NCI-H460 (cell line): Measurements from ENCODE around the gene RABL2B. TPM values are rescaled to one million over a fixed set of nuclear protein-coding genes. Genes with fewer than 3 reads are reported as not detected.
"Not testable (repeated sequence)": the region's sequence is repeated elsewhere in the genome, so short reads cannot be mapped to it uniquely, and the experiment has no call there.

ENCODE experiments used
- DNase-seq: peaks from one replicate; pipeline ENCODE4 v3.0.0-alpha.2; 2016; ENCODE audit warnings: low read depth; ENCODE audit errors: extremely low read depth
- polyA plus RNA-seq: library from polyadenylated mRNA; depleted of rRNA; stranded (reverse); fragments of >200 nt; gene quantifications from 2 replicates; pipeline ENCODE4 v1.2.3, GENCODE V29; 2014; cell fraction: nucleus; rRNA removed
- total RNA-seq: library from RNA; depleted of rRNA; stranded (reverse); fragments of >200 nt; shearing (Covaris generic); gene quantifications from 2 replicates; pipeline ENCODE4 v1.2.3, GENCODE V29; 2014; rRNA removed

The RABL2B gene
- 14.7 and 17.4 TPM in 2 replicates for total RNA-seq
- 16.0 and 22.2 TPM in 2 replicates for polyA plus RNA-seq

- peak; percentile 71 for DNase-seq
Observed at GRCh38 chr22:50783033-50783879, at the start of gene RABL2B. Gene RABL2B (minus strand): TSS chr22:50783636. CDS start chr22:50782294, 1,342 bp downstream.

GRCh38 chr22:50786936-50787335 is 3.5 kb upstream of the RABL2B start:
- not testable (repeated sequence) for DNase-seq

- not testable (repeated sequence) for DNase-seq
Observed at GRCh38 chr22:50785289-50785688, 1.9 kb upstream of the RABL2B start.

- not testable (repeated sequence) for DNase-seq
Observed at GRCh38 chr22:50783880-50784276, 442 bp upstream of the RABL2B start.

GRCh38 chr22:50782253-50782652 is 1.2 kb downstream of the RABL2B start:
- not testable (repeated sequence) for DNase-seq

- not testable (repeated sequence) for DNase-seq
Observed at GRCh38 chr22:50780244-50780643, 3.2 kb downstream of the RABL2B start.

- not testable (repeated sequence) for DNase-seq
Observed at GRCh38 chr22:50777631-50778030, 5.8 kb downstream of the RABL2B start.

GRCh38 chr22:50775132-50775531 is 8.3 kb downstream of the RABL2B start:
- DNase-seq: peak; percentile 36

GRCh38 chr22:50764288-50764687 is 19.1 kb downstream of the RABL2B start:
- DNase-seq: not testable (repeated sequence)

- DNase-seq: not testable (repeated sequence)
Observed at GRCh38 chr22:50761829-50762228, 21.6 kb downstream of the RABL2B start.

- DNase-seq: peak; percentile 15
Observed at GRCh38 chr22:50759597-50760341, 23.7 kb downstream of the RABL2B start.

- DNase-seq: peak; percentile 8
Observed at GRCh38 chr22:50756949-50757491, 26.4 kb downstream of the RABL2B start.

GRCh38 chr22:50756406-50756805 is 27.0 kb downstream of the RABL2B start:
- not testable (repeated sequence) for DNase-seq

GRCh38 chr22:50755251-50755650 is 28.2 kb downstream of the RABL2B start:
- not testable (repeated sequence) for DNase-seq

GRCh38 chr22:50749302-50750074 is 33.9 kb downstream of the RABL2B start:
- DNase-seq: not testable (repeated sequence)

GRCh38 chr22:50748630-50749029 is 34.8 kb downstream of the RABL2B start:
- not testable (repeated sequence) for DNase-seq

- DNase-seq: not testable (repeated sequence)
Observed at GRCh38 chr22:50747521-50747920, 35.9 kb downstream of the RABL2B start.

- not testable (repeated sequence) for DNase-seq
Observed at GRCh38 chr22:50744424-50744823, 39.0 kb downstream of the RABL2B start.

- DNase-seq: not testable (repeated sequence)
Observed at GRCh38 chr22:50740714-50741113, 42.7 kb downstream of the RABL2B start.

GRCh38 chr22:50739894-50740293 is 43.5 kb downstream of the RABL2B start:
- DNase-seq: no peak
